ENCODE measurements around the gene RASGEF1B.

RASGEF1B gene

DNA sequence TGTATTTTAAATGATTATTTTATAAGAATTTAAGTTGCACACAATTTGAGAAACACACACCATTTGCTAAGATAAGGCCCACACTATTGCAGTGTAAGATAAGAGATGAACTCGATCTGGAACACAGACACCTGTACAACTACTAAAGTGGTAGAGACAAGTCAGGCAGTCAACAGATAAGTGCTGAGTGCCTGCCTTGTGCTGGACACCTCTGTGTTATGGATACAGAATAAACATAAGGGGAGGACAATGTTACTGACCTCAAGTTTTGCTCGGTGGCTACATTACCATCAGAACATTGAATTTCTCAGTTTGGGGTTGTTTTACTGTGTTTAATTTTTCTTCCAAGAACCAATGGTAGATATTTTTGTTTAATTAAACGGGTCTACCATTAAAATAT lies 74.1 kb downstream of the RASGEF1B start:
- no peak for DNase-seq (ENCODE audit: low read depth)

DNA sequence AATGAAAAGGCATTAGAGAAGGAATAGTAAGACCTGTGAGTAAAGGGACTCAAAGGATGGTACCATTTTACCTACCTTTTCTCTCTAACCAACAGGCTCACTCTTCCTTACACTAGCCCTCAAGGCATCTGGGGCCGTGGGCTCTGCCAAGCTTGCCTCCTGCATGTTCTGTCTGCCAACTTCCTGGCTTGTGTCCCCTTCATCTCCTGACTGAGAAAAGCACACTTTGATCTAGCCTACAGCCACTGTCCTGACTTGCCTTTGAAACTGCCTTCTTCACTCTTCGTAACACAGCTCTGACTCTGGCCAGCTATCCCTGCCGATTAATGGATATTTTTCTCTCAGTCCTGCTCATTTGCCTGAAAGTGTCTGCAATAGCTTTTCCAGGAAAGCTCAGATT lies 76.5 kb downstream of the RASGEF1B start:
- DNase-seq (ENCODE audit: low read depth): no peak

DNA sequence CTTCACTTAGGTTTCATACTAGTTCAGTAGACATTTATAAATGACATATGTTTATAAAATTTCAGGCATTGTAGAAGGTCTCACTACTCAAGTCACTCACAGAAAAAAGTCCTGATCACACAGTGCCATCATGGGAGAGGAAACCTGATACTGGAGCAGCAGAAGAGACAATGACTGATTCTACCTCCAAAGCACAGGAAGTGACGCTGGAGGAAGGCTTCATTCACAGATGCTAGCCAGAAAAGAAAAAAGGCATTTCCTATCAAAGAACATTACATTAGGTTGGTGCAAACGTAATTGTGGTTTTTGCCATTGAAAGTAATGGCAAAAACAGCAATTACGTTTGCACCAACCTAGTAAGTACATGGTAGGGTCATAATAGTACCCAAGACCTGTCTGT lies 79.5 kb downstream of the RASGEF1B start:
- no peak for DNase-seq (ENCODE audit: low read depth)

DNA sequence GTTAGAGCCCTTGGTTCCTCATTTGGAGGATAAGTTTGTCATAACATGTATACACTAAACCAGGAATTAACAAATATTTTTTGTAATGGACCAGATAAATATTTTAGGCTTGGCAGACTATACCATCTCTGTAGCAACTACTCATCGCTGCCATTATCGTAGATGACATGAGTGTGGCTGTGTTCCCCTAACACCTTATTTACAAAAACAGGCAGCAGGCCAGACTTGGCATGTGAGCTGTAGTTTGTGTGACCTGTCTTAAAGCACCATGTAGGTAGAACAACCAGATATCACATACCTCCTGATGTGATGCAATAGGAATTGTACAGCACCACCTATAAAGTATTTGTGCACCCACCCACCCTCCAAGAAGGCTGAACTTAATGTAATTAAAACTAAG lies 82.0 kb downstream of the RASGEF1B start:
- DNase-seq (ENCODE audit: low read depth): no peak

GRCh38 chr4:81380437-81380836 lies 91.3 kb downstream of the RASGEF1B start:
- DNase-seq (ENCODE audit: low read depth): no peak

GRCh38 chr4:81378386-81378785 lies 93.3 kb downstream of the RASGEF1B start:
- DNase-seq (ENCODE audit: low read depth): no peak

- no peak for DNase-seq (ENCODE audit: low read depth)
Observed at GRCh38 chr4:81377191-81377590, 94.5 kb downstream of the RASGEF1B start.

GRCh38 chr4:81376720-81377119 lies 95.0 kb downstream of the RASGEF1B start:
- no peak for DNase-seq (ENCODE audit: low read depth)

All from CMK (cell line).